Ishikawa (cell line): Measurements from ENCODE around the gene ABR.

ENCODE experiments used
- CEBPB ChIP-seq: IDR thresholded peaks from 2 replicates; pipeline ENCODE4 v1.6.1; 2012
- CREB1 ChIP-seq: IDR thresholded peaks from 2 replicates; pipeline ENCODE4 v1.6.1; 2012; ENCODE audit warnings: low read depth
- EGR1 ChIP-seq: IDR thresholded peaks from 2 replicates; pipeline ENCODE4 v1.6.1; 2012
- EP300 ChIP-seq: IDR thresholded peaks from 2 replicates; pipeline ENCODE4 v1.6.1; 2012; ENCODE audit warnings: borderline replicate concordance
- FOXM1 ChIP-seq: IDR thresholded peaks from 2 replicates; pipeline ENCODE4 v1.6.1; 2012; ENCODE audit warnings: low read depth, borderline replicate concordance
- NFIC ChIP-seq: IDR thresholded peaks from 2 replicates; pipeline ENCODE4 v1.6.1; 2012
- RAD21 ChIP-seq: IDR thresholded peaks from 2 replicates; pipeline ENCODE4 v1.6.1; 2012; ENCODE audit warnings: low read depth
- TAF1 ChIP-seq: IDR thresholded peaks from 2 replicates; pipeline ENCODE4 v1.6.1; 2012; ENCODE audit warnings: low read depth, mild to moderate bottlenecking
- TCF12 ChIP-seq: IDR thresholded peaks from 2 replicates; pipeline ENCODE4 v1.6.1; 2012; ENCODE audit warnings: low read depth
- TEAD4 ChIP-seq: IDR thresholded peaks from 2 replicates; pipeline ENCODE4 v1.6.1; 2012
- YY1 ChIP-seq: IDR thresholded peaks from 2 replicates; pipeline ENCODE4 v1.6.1; 2012; ENCODE audit warnings: low read depth
- ZBTB7A ChIP-seq: IDR thresholded peaks from 2 replicates; pipeline ENCODE4 v1.6.1; 2012; ENCODE audit warnings: low read depth
- TF ChIP-seq, protein P1 (sequence below): IDR thresholded peaks from 2 replicates; pipeline ENCODE4 v1.6.1; 2012
- TF ChIP-seq, protein P2 (sequence below): IDR thresholded peaks from 2 replicates; pipeline ENCODE4 v1.6.1; 2012
- TF ChIP-seq, protein P3 (sequence below): IDR thresholded peaks from 2 replicates; pipeline ENCODE4 v1.6.1; 2012; ENCODE audit warnings: low read depth, mild to moderate bottlenecking

The ABR gene

DNA sequence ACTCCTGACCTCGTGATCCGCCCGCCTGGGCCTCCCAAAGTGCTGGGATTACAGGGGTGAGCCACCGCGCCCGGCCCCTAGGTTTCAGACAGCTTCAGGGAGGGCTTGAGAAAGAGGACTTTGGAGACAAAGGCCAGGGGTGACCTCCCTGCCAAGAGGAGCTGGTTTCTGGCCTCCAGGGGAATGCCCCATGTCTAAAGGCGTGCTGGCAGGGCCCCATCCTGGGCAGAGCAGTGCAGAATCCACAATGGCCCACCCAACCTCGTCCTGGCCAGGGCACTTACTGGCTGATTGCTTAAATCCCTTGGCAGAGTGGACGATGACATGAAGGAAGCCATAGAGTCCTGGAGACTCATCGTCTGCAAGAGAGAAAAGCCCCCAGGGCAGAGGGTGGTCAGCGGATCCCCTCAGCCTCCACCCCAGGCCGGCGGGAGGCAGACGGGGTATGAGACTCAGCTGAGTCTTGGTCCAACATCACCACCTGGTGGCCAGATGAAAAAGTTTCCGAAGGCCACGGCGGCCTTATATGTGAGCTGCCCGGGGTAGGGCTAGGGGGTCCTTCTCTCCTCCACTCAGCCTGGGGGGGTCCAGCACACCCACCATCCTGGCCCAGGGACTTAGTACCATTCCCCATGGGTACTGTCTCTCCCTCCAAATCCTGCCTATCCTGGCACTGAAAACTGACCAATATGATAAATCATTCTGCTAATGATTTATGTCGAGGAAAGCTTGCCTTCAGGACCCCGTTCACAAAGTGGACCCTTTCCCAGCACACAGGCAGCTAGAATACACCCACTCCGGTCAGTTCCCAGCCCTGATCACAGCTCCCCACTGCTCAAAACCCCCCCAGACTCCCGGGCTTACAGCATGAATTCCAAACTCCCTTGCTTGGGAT is 123.8 kb downstream of the ABR start:
- TF ChIP-seq TCF12 (no peak), CREB1 (no peak), RAD21 (peak; percentile 77)

DNA sequence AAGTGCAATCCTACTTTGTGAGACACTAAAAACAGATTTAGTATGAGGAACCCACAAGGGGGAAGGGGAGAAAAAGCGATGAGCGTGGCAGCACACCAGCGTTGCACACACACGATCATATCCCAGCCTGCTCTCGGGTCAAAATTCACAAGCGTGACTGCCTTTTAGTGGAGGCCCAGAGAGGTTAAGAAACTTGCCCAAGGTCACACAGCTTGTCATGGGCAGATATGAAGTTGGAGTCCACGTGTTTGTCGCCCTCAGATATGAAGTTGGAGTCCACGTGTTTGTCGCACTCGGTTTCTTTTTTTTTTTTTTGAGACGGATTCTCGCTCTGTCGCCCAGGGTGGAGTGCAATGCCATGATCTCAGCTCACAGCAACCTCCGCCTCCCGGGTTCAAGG is 124.5 kb downstream of the ABR start:
- TF ChIP-seq RAD21: no peak
- no peak for TF ChIP-seq FOXM1
- TF ChIP-seq CREB1: no peak
- TF ChIP-seq, protein P1, sequence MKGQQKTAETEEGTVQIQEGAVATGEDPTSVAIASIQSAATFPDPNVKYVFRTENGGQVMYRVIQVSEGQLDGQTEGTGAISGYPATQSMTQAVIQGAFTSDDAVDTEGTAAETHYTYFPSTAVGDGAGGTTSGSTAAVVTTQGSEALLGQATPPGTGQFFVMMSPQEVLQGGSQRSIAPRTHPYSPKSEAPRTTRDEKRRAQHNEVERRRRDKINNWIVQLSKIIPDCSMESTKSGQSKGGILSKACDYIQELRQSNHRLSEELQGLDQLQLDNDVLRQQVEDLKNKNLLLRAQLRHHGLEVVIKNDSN: no peak

DNA sequence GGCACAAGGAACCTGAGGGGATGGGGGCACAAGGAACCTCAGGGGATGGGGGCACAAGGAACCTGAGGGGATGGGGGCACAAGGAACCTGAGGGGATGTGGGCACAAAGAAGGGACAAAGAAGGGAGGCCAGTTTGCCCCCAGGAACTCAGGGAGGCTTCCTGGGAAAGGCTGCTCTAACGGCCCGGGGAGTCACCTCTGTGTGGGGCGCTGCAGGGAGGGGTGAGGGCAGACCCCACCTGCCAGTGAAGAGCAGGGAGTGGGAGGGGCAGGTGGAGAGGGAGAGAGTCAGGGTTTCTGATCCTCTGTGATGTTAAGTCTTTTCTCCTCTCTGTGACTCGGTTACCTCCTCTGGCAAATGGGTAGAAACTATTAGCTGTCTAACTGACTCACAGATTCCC is 125.1 kb downstream of the ABR start:
- TF ChIP-seq, protein P1: no peak
- TF ChIP-seq YY1 (no peak), FOXM1 (no peak), RAD21 (no peak), EGR1 (no peak), EP300 (no peak), TCF12 (no peak), CEBPB (no peak), TEAD4 (no peak), CREB1 (no peak), ZBTB7A (no peak)
- TF ChIP-seq, protein P2, sequence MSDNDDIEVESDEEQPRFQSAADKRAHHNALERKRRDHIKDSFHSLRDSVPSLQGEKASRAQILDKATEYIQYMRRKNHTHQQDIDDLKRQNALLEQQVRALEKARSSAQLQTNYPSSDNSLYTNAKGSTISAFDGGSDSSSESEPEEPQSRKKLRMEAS: no peak
- TF ChIP-seq, protein P3, sequence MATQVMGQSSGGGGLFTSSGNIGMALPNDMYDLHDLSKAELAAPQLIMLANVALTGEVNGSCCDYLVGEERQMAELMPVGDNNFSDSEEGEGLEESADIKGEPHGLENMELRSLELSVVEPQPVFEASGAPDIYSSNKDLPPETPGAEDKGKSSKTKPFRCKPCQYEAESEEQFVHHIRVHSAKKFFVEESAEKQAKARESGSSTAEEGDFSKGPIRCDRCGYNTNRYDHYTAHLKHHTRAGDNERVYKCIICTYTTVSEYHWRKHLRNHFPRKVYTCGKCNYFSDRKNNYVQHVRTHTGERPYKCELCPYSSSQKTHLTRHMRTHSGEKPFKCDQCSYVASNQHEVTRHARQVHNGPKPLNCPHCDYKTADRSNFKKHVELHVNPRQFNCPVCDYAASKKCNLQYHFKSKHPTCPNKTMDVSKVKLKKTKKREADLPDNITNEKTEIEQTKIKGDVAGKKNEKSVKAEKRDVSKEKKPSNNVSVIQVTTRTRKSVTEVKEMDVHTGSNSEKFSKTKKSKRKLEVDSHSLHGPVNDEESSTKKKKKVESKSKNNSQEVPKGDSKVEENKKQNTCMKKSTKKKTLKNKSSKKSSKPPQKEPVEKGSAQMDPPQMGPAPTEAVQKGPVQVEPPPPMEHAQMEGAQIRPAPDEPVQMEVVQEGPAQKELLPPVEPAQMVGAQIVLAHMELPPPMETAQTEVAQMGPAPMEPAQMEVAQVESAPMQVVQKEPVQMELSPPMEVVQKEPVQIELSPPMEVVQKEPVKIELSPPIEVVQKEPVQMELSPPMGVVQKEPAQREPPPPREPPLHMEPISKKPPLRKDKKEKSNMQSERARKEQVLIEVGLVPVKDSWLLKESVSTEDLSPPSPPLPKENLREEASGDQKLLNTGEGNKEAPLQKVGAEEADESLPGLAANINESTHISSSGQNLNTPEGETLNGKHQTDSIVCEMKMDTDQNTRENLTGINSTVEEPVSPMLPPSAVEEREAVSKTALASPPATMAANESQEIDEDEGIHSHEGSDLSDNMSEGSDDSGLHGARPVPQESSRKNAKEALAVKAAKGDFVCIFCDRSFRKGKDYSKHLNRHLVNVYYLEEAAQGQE: no peak

DNA sequence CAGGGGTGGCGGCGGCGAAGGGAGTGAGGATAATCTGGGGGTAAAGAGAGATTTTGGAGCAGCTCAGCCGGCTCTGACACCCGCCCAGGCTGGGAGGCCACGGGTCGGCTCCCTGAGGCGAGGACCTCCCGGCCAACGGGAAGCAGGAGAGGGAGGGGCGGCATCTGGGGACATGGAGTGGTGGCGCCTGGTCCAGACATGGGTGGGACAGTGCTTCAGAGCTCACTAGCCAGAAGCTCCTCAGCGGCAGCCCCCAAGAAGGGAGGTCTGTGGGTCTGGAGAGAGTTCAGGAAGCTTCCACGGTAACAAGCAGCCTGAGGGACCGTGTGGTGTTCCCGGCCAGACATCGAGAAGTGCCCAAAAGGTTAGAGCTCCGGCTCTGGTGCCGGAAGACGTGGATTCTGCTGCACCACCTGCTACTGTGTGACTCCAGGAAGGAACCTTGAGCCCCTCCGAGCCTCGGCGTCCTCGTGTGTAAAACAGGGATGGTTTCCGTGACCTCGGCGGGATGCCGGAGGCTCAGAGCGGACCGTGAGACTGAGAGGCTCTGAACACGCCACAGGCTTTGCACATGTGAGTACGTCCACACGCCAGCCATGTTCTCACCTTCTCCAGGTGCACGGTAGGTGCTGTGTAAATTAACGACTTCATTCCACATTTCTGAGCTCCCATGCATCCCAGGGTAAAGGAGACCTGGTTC is 126.0 kb downstream of the ABR start:
- no peak for TF ChIP-seq CREB1
- TF ChIP-seq, protein P2: no peak

DNA sequence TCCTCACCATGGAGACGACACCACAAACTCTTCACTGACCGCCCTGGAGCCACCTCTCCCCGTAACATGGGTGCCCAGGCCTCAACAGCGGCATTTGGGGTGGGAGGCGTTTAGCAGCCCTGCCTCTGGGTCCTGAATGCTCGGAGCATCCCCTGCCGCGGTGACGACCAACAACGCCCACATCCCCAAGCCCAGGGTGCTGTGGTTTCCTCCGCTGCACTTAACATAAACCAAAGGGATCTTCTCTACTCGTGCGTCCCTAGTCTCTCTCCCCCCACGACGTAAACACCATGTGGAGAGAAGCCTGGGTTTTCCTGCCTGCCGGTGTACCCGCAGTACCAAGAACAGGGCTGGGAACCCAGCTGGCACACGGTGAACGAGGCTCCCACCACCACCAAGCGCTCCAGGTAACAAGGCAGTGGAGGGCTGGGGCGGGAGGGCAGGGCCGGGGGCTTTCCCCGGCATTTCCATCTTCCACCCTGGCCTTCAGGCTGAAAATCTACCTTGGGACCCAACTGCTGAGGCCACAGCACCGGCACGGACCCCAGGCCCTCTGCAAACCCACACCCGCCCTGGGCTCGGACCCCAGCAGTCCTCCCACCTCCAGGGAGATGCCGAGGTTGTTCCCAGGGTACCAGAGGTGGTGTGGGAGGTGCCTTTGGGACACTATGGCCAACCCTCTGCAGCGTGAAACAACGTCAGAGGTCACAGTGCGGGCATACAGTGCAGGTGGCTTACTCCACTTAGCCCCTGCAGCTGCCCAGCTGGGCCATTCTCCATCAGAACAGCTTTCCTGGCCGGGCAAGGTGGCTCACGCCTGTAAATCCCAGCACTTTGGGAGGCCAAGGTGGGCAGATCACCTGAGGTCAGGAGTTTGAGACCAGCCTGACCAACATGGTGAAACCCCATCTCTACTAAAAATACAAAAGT is 128.5 kb downstream of the ABR start:
- TF ChIP-seq, protein P3: no peak
- TF ChIP-seq EGR1: no peak
- TF ChIP-seq ZBTB7A: no peak
- no peak for TF ChIP-seq TCF12
- TF ChIP-seq EP300: no peak
- TF ChIP-seq FOXM1: no peak
- TF ChIP-seq, protein P2: no peak
- TF ChIP-seq CEBPB: no peak
- TF ChIP-seq RAD21: no peak
- no peak for TF ChIP-seq TAF1
- TF ChIP-seq NFIC: no peak
